HEK293 (cell line): ENCODE results near the gene LARP6.

ENCODE experiments used
- CTCF ChIA-PET: fragments of 350-600 bp; formaldehyde crosslinking; extraction: SDS; loops from one replicate; lab custom pipeline; 2021; ENCODE audit warnings: antibody characterized with exemption; lab: Yijun Ruan, JAX
- POLR2A ChIA-PET: fragments of 300-600 bp; formaldehyde crosslinking; extraction: SDS; loops from one replicate; lab custom pipeline; 2020; ENCODE audit warnings: antibody characterized with exemption, inconsistent platforms; lab: Yijun Ruan, JAX
- H3K27ac ChIP-seq: fragments of 200-500 bp; sonication (Bioruptor generic); 2 replicates; pipeline ENCODE4 v1.5.1; 2014; ENCODE audit warnings: low read depth, low read length, control low read depth, inconsistent platforms; ENCODE audit errors: extremely low read depth
- H3K36me3 ChIP-seq, 2 experiments: fragments of 200-500 bp in 1 of 2; sonication (Bioruptor generic) in 1 of 2; 1 replicate in 1 of 2; 2 replicates in 1 of 2; pipeline ENCODE4 v1.5.1; 2014 to 2017; ENCODE audit warnings: inconsistent platforms in 2 of 2, low read length in 2 of 2; ENCODE audit not compliant: control insufficient read depth in 2 of 2, insufficient read depth in 1 of 2
- H3K4me1 ChIP-seq: fragments of 200-500 bp; sonication (Bioruptor generic); 2 replicates; pipeline ENCODE4 v1.5.1; 2014; ENCODE audit warnings: mild to moderate bottlenecking, low read length, inconsistent platforms; ENCODE audit not compliant: control insufficient read depth, insufficient read depth
- H3K4me3 ChIP-seq: 2 replicates; pipeline ENCODE4 v1.5.1; 2011; ENCODE audit warnings: low read depth, mild to moderate bottlenecking, control low read depth, low read length, moderate library complexity
- H3K9me3 ChIP-seq: fragments of 200-500 bp; sonication (Bioruptor generic); 2 replicates; pipeline ENCODE4 v1.5.1; 2014; ENCODE audit warnings: low read depth, low read length, inconsistent platforms; ENCODE audit not compliant: control insufficient read depth, insufficient read depth
- ATF2 ChIP-seq: fragments of 450-650 bp; formaldehyde crosslinking; IDR thresholded peaks from 2 replicates; pipeline ENCODE4 v1.5.1; 2016; ENCODE audit warnings: missing biosample characterization, missing genetic modification characterization, low read depth
- EGR2 ChIP-seq: fragments of 450-650 bp; formaldehyde crosslinking; IDR thresholded peaks from 2 replicates; pipeline ENCODE4 v1.5.1; 2016; ENCODE audit warnings: low read depth, missing biosample characterization, missing genetic modification characterization
- HIC1 ChIP-seq: fragments of 450-650 bp; formaldehyde crosslinking; IDR thresholded peaks from 2 replicates; pipeline ENCODE4 v1.5.1; 2016; ENCODE audit warnings: missing biosample characterization, missing genetic modification characterization
- KLF1 ChIP-seq: fragments of 450-650 bp; formaldehyde crosslinking; IDR thresholded peaks from 2 replicates; pipeline ENCODE4 v1.5.1; 2016; ENCODE audit warnings: missing biosample characterization, missing genetic modification characterization
- ZBTB21 ChIP-seq: fragments of 450-650 bp; formaldehyde crosslinking; IDR thresholded peaks from 2 replicates; pipeline ENCODE4 v1.5.1; 2017; ENCODE audit warnings: missing biosample characterization, missing genetic modification characterization
- ZFP3 ChIP-seq: fragments of 450-650 bp; formaldehyde crosslinking; IDR thresholded peaks from 2 replicates; pipeline ENCODE4 v1.5.1; 2016; ENCODE audit warnings: low read depth, missing biosample characterization, missing genetic modification characterization
- ZNF132 ChIP-seq: fragments of 450-650 bp; formaldehyde crosslinking; IDR thresholded peaks from 2 replicates; pipeline ENCODE4 v1.5.1; 2017; ENCODE audit warnings: missing biosample characterization, missing genetic modification characterization, borderline replicate concordance
- ZNF138 ChIP-seq: fragments of 450-650 bp; formaldehyde crosslinking; IDR thresholded peaks from 2 replicates; pipeline ENCODE4 v1.5.1; 2016; ENCODE audit warnings: missing biosample characterization, missing genetic modification characterization, borderline replicate concordance
- ZNF169 ChIP-seq: fragments of 450-650 bp; formaldehyde crosslinking; IDR thresholded peaks from 2 replicates; pipeline ENCODE4 v1.5.1; 2016; ENCODE audit warnings: missing biosample characterization, missing genetic modification characterization
- ZNF174 ChIP-seq: fragments of 450-650 bp; formaldehyde crosslinking; IDR thresholded peaks from 2 replicates; pipeline ENCODE4 v1.5.0; 2017; ENCODE audit warnings: missing biosample characterization, mild to moderate bottlenecking, missing genetic modification characterization
- ZNF221 ChIP-seq: fragments of 450-650 bp; formaldehyde crosslinking; IDR thresholded peaks from 2 replicates; pipeline ENCODE4 v1.5.1; 2017; ENCODE audit warnings: missing biosample characterization, missing genetic modification characterization, borderline replicate concordance
- ZNF223 ChIP-seq: fragments of 450-650 bp; formaldehyde crosslinking; IDR thresholded peaks from 2 replicates; pipeline ENCODE4 v1.5.1; 2016; ENCODE audit warnings: missing biosample characterization, missing genetic modification characterization
- ZNF23 ChIP-seq: fragments of 450-650 bp; formaldehyde crosslinking; IDR thresholded peaks from 2 replicates; pipeline ENCODE4 v1.5.1; 2016; ENCODE audit warnings: missing biosample characterization, missing genetic modification characterization, borderline replicate concordance
- ZNF266 ChIP-seq: fragments of 450-650 bp; formaldehyde crosslinking; IDR thresholded peaks from 2 replicates; pipeline ENCODE4 v1.5.1; 2016; ENCODE audit warnings: missing biosample characterization, missing genetic modification characterization, low read depth
- ZNF426 ChIP-seq: fragments of 450-650 bp; formaldehyde crosslinking; IDR thresholded peaks from 2 replicates; pipeline ENCODE4 v1.5.1; 2017; ENCODE audit warnings: missing biosample characterization, missing genetic modification characterization, mild to moderate bottlenecking, inconsistent platforms, moderate library complexity
- ZNF433 ChIP-seq: fragments of 450-650 bp; formaldehyde crosslinking; IDR thresholded peaks from 2 replicates; pipeline ENCODE4 v1.5.1; 2016; ENCODE audit warnings: missing biosample characterization, missing genetic modification characterization, low read depth
- ZNF473 ChIP-seq: fragments of 450-650 bp; formaldehyde crosslinking; IDR thresholded peaks from 2 replicates; pipeline ENCODE4 v1.5.1; 2017; ENCODE audit warnings: missing biosample characterization, missing genetic modification characterization
- ZNF585B ChIP-seq: fragments of 450-650 bp; formaldehyde crosslinking; IDR thresholded peaks from 2 replicates; pipeline ENCODE4 v1.5.1; 2016; ENCODE audit warnings: missing biosample characterization, missing genetic modification characterization
- ZNF624 ChIP-seq: fragments of 450-650 bp; formaldehyde crosslinking; IDR thresholded peaks from 2 replicates; pipeline ENCODE4 v1.5.1; 2017; ENCODE audit warnings: missing biosample characterization, missing genetic modification characterization
- ZNF658 ChIP-seq: fragments of 450-650 bp; formaldehyde crosslinking; IDR thresholded peaks from 2 replicates; pipeline ENCODE4; 2016; ENCODE audit warnings: missing biosample characterization, missing genetic modification characterization
- ZNF747 ChIP-seq: fragments of 450-650 bp; formaldehyde crosslinking; IDR thresholded peaks from 2 replicates; pipeline ENCODE4 v1.5.1; 2016; ENCODE audit warnings: missing biosample characterization, missing genetic modification characterization
- ZNF768 ChIP-seq: fragments of 450-650 bp; formaldehyde crosslinking; IDR thresholded peaks from 2 replicates; pipeline ENCODE4 v1.5.1; 2018; ENCODE audit warnings: missing biosample characterization, mild to moderate bottlenecking, missing genetic modification characterization
- ZNF777 ChIP-seq: fragments of 450-650 bp; formaldehyde crosslinking; IDR thresholded peaks from 2 replicates; pipeline ENCODE4 v1.5.1; 2017; ENCODE audit warnings: missing biosample characterization, missing genetic modification characterization, borderline replicate concordance
- ZNF837 ChIP-seq: fragments of 450-650 bp; formaldehyde crosslinking; IDR thresholded peaks from 2 replicates; pipeline ENCODE4 v1.5.1; 2016; ENCODE audit warnings: missing biosample characterization, missing genetic modification characterization
- TF ChIP-seq, protein P1 (sequence below): fragments of 450-650 bp; formaldehyde crosslinking; conservative IDR thresholded peaks from 2 replicates; pipeline ENCODE4 v1.5.1; 2016; ENCODE audit warnings: low read depth, missing biosample characterization, missing genetic modification characterization
- TF ChIP-seq, protein P2 (sequence below): fragments of 450-650 bp; IDR thresholded peaks from 2 replicates; pipeline ENCODE4 v1.5.1; 2018; ENCODE audit warnings: missing biosample characterization, mild to moderate bottlenecking, missing genetic modification characterization
- TF ChIP-seq, protein P3 (sequence below): fragments of 450-650 bp; formaldehyde crosslinking; optimal IDR thresholded peaks from 2 replicates; pipeline ENCODE3; 2016; ENCODE audit warnings: missing biosample characterization, mild to moderate bottlenecking, missing genetic modification characterization

Gene LARP6

DNA sequence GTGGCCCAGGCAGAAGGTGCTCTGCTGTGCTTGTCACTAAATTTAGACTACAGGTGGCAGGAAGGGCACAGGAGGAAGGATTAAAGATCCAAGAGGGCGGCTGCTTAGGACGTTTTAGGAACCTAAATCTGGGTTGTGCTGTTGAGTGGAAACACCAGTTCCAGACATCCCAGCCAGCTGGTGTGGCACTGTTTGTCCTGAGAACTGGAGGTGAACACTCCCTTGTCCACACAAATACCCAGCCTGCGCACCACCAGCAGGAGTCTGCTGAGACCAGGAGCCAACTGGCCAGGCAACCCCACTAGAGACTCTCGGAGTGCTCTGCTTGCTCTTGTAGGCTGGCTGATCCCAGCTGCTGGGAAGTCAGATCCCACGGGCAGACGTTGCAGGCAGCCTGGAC, 60.3 kb downstream of the LARP6 start (continued):
- TF ChIP-seq ZNF777 (tag by site-specific recombination): no peak
- TF ChIP-seq KLF1 (tag by site-specific recombination): no peak
- TF ChIP-seq ZNF624: no peak
- TF ChIP-seq ZNF223 (tag by site-specific recombination): no peak
- no peak for TF ChIP-seq ZNF837 (tag by site-specific recombination)
- no peak for TF ChIP-seq ZNF174 (tag by site-specific recombination)
- TF ChIP-seq ZNF585B (tag by site-specific recombination): no peak
- TF ChIP-seq HIC1: no peak
- TF ChIP-seq ZBTB21: no peak
- no peak for TF ChIP-seq ZNF138

DNA sequence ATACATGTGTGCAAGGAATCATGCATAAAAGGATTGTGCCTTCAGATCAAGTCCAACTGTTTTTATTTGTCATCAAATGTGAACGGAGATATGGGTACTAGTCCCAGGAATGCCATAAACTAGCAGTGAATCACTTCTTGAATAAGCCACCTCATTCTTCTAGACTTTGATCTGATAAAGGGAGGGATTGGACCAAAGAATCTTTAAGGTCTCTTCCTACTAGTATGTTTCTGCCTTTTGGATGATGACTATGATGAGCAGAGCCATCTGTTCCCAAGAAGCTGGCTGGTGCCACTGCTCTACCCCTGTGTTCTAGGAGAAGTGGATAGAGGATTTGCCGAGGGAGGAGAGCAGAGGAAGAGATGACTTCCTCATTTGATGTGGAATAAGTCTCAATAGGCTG, 61.8 kb downstream of the LARP6 start:
- POLR2A ChIA-PET: interaction anchor here (0.7 kb wide), 1 partner anchor 29 kb away, joined by 3 read pairs; the partner anchor contains the start of gene UACA
- Histone ChIP-seq H3K4me1 (peaks cover 4% of the 10 kb centered on the region; the same call in 1 of the 2 replicates), H3K36me3 (no peaks in the 10 kb centered on the region), H3K4me3 (no peak overlapping the region), H3K27ac (no peak overlapping the region), H3K9me3 (no peaks in the 10 kb centered on the region)
- TF ChIP-seq ZNF473 (tag by site-specific recombination) (no peak), EGR2 (tag by site-specific recombination) (no peak), ZNF768 (tag by site-specific recombination) (no peak), ZNF23 (tag by site-specific recombination) (no peak), ZNF747 (tag by site-specific recombination) (no peak), ZNF426 (tag by site-specific recombination) (no peak), ZNF266 (tag by site-specific recombination) (no peak), ZNF658 (tag by site-specific recombination) (no peak), ZFP3 (tag by site-specific recombination) (no peak), ZNF221 (tag by site-specific recombination) (no peak), ATF2 (tag by site-specific recombination) (no peak), ZNF433 (tag by site-specific recombination) (no peak), ZNF169 (tag by site-specific recombination) (no peak), ZNF132 (no peak)
- TF ChIP-seq, protein P1, sequence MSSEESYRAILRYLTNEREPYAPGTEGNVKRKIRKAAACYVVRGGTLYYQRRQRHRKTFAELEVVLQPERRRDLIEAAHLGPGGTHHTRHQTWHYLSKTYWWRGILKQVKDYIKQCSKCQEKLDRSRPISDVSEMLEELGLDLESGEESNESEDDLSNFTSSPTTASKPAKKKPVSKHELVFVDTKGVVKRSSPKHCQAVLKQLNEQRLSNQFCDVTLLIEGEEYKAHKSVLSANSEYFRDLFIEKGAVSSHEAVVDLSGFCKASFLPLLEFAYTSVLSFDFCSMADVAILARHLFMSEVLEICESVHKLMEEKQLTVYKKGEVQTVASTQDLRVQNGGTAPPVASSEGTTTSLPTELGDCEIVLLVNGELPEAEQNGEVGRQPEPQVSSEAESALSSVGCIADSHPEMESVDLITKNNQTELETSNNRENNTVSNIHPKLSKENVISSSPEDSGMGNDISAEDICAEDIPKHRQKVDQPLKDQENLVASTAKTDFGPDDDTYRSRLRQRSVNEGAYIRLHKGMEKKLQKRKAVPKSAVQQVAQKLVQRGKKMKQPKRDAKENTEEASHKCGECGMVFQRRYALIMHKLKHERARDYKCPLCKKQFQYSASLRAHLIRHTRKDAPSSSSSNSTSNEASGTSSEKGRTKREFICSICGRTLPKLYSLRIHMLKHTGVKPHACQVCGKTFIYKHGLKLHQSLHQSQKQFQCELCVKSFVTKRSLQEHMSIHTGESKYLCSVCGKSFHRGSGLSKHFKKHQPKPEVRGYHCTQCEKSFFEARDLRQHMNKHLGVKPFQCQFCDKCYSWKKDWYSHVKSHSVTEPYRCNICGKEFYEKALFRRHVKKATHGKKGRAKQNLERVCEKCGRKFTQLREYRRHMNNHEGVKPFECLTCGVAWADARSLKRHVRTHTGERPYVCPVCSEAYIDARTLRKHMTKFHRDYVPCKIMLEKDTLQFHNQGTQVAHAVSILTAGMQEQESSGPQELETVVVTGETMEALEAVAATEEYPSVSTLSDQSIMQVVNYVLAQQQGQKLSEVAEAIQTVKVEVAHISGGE: no peak
- TF ChIP-seq, protein P2, sequence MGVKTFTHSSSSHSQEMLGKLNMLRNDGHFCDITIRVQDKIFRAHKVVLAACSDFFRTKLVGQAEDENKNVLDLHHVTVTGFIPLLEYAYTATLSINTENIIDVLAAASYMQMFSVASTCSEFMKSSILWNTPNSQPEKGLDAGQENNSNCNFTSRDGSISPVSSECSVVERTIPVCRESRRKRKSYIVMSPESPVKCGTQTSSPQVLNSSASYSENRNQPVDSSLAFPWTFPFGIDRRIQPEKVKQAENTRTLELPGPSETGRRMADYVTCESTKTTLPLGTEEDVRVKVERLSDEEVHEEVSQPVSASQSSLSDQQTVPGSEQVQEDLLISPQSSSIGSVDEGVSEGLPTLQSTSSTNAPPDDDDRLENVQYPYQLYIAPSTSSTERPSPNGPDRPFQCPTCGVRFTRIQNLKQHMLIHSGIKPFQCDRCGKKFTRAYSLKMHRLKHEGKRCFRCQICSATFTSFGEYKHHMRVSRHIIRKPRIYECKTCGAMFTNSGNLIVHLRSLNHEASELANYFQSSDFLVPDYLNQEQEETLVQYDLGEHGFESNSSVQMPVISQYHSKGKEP (tag by site-specific recombination): no peak
- TF ChIP-seq, protein P3, sequence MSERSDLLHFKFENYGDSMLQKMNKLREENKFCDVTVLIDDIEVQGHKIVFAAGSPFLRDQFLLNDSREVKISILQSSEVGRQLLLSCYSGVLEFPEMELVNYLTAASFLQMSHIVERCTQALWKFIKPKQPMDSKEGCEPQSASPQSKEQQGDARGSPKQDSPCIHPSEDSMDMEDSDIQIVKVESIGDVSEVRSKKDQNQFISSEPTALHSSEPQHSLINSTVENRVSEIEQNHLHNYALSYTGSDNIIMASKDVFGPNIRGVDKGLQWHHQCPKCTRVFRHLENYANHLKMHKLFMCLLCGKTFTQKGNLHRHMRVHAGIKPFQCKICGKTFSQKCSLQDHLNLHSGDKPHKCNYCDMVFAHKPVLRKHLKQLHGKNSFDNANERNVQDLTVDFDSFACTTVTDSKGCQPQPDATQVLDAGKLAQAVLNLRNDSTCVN (tag by site-specific recombination): no peak
- CTCF ChIA-PET: interaction anchor here (1.5 kb wide), 1 partner anchor 20 kb away, joined by 12 read pairs; no protein-coding TSS in a partner anchor
